ENCODE measurements around the gene L1CAM.

The L1CAM gene

DNA sequence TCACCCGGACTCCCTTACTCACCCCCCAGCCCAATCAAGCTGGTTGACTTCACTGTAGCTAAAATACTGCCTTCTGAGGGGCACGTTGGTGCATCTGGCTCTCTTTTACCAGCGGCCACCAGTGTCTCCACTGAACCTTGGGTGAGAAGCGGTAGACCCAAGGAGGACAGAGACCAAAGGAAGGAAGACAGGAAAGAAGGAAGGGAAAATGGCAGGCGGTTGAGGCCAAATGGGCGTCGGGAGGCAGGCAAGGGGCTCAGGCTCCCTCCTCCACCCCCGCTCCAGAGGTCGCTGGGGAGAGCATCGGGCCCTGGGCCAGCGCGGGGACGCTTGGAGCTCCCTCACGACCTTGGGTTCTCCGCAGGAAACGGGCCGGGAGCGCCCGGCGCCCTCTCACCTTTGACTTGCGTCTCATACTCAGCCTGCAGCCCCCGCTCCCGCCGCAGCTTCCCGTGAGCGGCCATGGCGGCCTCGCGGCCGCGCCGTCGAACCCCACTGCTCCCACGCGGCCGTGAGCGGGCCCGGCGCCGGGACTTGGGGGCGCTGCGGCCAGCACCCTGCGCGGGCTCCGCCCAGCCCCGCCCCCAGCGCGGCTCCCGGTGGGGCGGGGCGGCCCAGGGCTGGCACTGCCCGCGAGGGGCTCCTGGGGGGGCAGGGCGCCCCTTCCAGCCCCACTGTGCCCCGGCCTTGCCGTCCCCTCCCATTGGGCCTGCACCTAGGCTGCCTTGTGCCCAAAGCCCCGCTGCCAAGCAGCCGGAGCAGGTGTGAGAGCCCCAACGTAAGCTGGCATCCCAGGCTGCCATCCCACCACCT is 40.0 kb upstream of the L1CAM start, which contains the start of gene ARHGAP4:
Gene ARHGAP4, minus strand, starts transcription at position 526 of the 813 bp plus-strand sequence. Its CDS starts 62 bp downstream, at position 464.
- no peak for DNase-seq (ENCODE audit: low spot score)
- FAIRE-seq, result no peak

DNA sequence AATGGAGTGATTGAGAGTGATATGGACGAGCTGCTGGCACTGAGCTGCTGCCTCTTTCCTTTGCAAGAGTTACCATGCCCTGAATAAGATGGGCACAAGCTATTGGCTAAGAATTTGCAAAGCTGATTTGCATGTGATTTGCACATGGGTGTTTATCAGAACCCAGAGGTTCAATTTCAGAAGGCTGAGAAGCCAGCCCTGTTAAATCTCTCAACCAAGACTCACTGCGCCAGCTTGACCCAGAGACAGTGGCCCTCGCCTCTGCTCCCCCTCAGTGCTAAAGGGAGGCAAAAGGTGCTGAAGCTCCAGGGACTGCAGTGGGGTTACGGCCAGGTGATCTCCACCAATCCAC is 39.4 kb upstream of the L1CAM start:
- no peak for FAIRE-seq
- DNase-seq (ENCODE audit: low spot score), result no peak

DNA sequence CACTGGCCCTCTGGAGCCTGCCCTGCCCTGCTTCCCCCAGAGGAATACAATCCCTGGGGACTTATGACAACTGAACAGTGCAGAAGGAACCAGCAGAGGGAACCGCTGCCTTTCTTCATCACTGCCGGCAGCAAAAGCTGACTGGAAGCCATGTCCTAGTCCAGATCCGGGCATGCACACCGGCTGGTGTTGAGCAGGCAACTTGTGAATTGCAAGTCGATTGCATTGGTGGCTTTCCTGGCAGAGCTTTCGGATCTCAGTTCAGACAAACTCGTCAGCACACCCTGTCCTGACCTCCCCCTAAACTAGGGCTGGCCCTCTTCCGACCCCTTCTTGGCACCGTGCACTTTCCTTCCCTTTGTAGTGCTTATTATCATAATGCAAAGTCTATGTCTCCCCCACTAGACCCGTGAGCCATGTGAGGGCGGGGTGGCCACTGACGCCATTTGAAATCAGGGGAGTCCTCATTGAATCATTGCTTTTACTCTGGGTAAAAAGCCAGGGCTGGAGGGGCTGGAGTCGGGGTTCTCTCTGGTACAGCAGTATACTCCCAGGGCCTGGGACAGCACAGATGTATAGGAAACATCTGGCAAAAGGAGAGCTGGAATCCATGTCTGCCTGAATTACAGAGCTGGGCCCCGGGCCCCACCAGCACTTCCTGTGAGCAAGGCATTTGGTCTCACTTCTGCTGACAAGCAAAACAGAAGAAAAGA is 38.3 kb upstream of the L1CAM start:
- DNase-seq (ENCODE audit: low spot score), result no peak

DNA sequence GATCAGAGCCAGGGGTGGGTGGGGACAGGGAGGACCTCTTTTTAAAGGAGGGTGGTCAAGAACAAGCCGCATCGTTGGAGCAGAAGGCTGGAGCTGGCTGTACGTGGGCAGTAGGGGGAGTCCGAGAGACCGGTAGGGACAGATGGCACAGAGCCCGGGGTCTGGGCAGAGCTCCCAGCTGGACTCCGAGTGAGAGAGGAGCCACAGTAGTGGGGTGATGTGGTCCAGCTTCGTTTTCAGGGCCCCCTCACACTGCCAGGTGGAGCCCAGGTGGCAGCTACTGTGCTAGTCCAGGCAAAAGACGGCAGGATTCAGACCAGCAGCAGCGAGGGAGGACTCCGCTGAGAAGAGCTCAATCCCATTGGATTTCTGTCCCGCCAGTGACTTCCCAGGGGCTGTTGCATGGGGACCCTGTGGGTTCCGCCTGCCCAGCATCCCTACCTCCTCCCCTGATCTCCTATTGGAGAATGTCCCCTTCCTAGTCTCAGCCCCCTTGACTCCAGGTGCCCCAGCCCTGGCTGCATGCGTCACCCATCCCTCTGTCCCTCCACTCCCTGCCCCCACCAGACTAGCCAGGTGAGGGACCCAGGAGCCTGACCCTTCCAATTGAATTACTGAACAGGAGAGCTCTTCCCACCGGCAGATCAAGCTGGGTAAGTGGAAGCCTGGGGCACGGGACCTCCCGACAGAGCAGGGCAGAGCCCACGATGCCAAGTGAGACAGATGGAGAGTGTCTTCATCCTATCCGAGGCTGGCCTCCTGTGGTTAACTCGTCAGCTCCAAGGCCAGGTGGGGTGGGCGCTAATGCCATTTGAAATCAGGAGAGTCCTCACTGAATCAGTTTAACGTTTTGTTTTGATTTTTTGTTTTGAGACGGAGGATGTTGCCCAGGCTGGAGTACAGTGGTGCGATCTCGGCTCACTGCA is 37.2 kb upstream of the L1CAM start:
- DNase-seq (ENCODE audit: low spot score) (peak; percentile 64), FAIRE-seq (no peak)

More for the DNA sequence above, 38.3 kb upstream of the L1CAM start:
- FAIRE-seq, result no peak

DNA sequence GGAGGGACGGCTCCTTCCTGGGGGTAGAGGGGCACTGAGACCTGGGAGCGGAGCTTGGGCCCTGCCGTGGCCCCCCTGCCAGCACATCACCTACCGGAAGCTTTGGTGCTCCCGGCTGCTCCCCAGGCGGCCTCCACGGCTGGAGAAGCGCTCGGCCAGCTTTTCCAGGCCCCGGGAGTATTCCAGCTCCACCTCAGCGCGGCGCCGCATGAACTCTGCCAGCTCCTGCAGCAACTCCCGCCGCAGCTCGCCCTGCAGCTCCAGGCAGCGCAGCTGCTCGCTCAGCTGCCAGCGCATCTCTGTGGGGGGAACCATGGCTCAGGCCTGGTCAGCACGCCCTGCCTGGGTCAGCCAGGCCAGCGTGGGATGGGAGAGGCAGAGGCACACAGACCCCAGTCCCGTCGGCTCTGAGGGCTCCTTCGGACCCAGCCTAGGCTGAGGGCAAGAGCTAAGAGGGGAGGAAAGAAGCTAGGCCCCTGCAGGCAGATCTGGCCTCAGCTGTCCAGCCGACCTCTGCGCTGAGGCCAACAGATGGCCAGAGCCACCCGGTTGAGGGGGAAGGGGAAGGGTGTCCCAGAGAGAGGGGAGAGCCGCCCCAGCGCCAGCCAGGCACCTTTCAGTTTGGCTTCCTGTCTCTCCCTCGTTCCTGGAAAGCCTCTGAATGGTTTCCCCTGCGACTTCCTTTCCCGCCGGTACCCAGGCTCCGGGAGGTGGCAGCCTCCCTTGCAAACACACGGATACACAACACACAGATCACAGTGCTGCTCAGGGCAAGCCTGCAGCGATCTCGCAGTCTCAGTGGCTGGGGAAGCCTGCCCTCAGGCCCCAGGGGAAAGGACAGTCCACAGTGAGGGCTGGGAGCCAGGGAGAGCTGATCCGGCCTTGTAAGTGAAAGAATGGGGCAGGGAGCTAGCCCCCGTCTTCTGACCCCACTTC is 35.8 kb upstream of the L1CAM start:
- DNase-seq (ENCODE audit: low spot score), result no peak
- FAIRE-seq, result no peak

DNA sequence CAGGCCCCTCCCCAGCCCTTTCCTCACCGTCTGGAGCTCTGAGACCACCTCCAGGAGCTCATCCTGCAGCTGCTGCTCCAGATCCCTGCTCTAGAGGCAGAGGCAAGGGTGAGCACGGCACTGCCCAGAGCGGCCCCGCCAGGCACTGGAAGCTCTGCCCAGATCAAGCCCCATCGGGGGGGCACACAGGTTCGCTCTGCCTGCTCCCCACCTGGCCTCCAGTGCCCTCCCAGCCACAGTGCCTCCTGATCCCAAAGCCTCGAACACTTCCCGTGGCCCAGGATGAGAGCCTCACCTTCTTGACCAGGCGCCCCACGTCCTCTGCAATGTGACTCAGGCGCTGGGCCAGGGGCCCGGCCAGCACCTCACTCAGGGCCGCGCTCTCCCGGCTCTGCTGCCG is 35.1 kb upstream of the L1CAM start:
- FAIRE-seq, result no peak

DNA sequence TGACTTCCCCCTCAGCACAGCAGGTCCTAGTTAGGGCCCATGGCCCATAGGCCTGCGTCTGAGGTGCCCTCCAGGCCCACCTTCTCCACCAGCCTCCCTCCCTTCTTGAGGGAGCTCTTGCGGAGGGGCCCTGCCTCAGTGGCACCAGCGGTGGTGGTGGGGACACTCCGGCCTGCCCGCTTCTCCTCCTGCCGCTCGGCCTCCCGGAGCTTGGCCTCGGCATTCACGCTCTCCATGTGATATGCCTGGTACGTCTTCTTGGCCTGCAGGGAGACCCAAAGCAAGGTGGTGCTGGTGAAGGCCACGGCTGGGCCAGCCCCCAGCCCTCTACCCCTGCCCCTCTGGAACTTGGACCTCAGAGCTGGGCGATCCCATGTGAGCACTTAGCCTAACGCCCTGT is 34.6 kb upstream of the L1CAM start:
- FAIRE-seq, result no peak
- DNase-seq (ENCODE audit: low spot score), result no peak

More for the DNA sequence above, 35.1 kb upstream of the L1CAM start:
- DNase-seq (ENCODE audit: low spot score), result no peak

DNA sequence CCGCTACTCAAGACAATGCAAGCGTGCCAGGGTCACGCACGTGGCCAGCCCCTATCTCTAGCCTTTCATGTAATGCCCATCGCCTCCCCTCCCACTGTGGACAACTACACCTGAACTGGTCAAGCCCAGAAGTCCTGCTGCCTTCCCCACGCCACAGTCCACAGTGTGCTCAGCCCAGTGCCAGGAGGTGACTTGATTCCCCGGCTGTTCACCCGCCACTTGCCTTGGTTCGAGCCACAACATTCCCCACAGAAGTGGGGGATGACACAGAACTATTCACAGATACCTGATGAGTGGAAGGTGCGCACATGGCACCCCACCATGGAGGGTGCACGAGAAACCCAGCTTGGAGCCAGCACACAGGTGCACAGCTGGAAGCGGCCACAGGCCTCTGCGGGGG is 33.3 kb upstream of the L1CAM start:
- FAIRE-seq, result peak; percentile 35
- DNase-seq (ENCODE audit: low spot score), result no peak

DNA sequence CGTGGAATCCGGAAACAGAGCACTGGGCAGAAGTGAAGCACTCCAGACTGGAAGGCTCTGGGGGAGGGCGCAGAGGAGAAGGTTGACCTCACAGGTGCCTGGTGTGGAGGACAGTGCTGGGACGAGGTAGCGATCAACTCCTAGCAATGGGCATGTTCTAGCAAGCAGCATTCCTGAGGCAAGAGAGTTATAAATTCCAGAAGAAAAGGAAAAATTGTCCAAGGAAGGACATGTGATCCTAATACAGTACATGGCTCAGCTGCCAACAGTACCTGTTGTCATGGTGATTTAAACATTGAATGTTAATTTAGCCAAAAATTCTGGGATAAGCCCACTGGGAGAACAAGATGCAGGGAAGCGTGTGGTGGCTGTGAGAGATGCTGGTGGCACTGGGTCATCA is 31.9 kb upstream of the L1CAM start:
- no peak for FAIRE-seq
- DNase-seq (ENCODE audit: low spot score), result no peak

DNA sequence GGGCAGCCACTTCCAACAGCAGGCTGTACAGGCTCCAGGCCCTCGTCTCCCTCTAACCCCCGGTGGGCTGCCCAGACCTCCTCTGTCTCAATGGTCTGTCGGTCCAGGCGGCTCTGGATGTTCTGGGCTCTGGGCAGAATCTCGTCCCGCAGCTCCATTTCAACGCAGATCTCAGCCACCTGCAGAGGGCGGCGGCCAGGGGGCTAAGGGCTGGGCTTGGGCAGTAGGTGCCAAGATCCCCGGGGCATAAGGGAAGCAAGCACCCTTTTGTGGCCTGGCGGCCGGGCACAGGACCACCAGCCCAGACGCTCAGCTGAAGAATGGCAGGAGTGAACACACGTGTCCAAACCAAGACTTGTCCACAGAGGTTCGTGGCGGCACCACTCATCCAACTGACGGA is 27.7 kb upstream of the L1CAM start:
- FAIRE-seq (no peak), DNase-seq (ENCODE audit: low spot score) (no peak)

DNA sequence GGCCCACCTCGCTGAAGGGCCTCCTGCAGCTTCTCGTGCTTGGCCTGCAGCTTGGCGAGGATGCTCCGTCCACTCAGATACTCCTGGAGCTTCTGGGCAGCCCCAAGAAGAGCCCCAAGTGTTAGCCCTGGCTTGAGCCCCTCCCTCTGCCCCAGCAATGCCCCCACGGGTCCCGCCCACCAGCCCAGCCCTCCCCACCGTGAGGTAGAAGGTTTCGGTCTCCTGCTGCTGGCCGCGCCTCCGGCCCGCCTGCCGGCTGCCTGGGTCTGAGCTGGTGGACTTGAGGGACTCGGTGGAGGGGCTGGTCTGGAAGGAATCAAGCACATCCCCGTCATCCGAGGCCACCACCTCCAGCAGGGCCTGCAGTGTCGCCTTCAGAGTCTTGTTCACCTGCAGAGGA is 27.2 kb upstream of the L1CAM start:
- FAIRE-seq (no peak), DNase-seq (ENCODE audit: low spot score) (no peak)

DNA sequence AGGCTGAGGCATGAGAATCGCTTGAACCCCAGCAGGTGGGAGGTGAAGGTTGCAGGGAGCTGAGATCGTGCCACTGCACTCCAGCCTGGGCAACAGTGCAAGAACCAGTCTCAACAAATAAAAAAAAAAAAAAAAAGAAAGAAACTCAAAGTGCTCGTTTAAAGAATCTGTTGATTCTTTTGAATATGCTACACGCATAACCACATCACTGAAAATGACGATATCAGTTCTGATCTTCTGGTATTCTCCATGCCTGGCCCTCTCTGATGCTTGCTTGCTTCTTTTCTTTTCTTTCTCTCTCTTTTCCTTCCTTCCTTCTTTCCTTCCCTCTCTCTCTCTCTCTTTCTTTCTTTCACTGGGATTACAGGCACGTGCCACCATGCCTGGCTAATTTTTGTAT is 25.8 kb upstream of the L1CAM start:
- DNase-seq (ENCODE audit: low spot score), result no peak
- FAIRE-seq, result no peak

DNA sequence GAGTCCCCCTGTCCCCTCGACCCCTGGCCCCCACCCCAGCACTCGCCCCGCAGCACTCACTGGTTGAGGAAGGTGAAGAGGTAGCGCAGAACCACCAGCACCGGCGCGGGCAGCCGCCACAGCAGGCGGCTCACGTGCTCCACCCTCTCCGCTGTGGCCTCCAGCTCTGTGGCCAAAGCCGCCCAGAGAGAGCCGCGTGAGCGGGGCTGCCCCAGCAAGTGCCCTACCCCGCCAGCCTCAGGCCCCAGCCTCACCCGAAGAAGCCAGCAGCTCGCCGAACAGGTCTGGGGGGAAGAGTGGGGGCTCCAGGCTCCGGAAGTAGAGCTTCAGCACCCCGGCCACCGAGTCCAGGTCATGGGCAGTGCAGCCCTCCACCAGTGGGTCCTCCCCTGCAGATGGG is 24.5 kb upstream of the L1CAM start:
- FAIRE-seq (no peak), DNase-seq (ENCODE audit: low spot score) (no peak)

DNA sequence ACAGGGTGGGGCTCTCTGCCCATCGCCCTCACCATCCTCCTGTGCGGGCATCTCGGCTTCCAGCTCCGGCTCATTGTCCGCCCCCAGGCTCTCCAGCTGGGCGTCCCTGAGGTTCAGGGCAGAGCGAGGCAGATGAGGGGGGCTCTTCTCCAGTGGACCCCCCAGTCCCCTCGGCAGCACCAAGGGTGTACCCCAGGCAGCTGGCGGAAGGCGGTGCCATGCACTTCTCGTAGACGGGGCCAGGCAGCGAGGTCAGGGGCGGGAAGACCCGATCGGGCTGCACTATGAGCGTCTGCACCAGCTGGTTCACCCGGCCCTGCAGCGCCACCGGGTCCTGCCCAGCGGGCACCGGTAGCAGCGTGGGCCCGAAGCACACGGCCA is 24.0 kb upstream of the L1CAM start:
- no peak for FAIRE-seq
- DNase-seq (ENCODE audit: low spot score), result no peak

DNA sequence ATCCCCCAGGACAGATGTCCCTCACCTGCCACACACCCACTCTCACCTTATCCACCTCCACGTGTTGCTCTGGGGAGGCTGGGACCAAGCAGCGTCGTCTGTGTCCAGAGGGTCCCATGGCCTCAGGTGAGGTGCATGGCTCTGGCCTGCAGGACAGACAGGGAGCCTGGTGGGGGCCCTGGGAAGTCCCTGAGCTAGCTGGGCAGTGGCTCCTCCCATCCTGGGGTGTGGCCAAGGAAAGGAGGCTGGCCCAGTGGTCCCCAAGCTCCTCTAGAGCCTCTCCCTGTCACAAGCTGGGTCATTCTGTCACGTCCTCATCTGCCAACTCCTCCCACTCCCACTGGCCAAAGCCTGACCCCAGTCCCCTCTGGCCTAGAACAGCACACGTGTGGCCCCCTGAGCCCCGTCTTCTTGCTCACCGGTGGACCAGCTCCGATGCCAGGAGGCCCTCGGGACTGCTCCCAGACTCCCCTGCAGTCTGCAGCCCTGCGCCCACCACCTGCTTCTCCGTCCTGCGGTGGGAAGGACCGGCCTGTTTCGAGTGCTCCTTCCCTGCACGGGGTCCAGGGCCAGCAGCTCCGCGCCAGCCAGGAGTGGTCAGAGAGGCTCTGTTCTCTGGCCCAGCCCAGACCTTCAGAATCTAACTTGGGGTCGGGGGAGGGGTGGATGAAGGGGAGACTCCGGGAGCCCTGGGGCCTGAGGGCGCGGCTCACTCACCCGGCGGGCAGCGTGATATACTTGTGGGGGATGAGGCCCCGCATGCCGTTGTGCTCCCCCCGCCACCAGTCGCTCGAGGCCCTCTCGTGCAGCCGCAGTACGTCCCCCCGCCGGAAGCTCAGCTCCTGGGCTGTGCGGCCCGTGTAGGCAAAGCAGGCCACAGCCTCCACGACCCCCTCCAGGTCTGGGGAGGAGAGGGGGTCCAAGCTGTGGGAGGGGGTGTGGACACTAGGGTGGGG is 23.3 kb upstream of the L1CAM start:
- DNase-seq (ENCODE audit: low spot score) (no peak), FAIRE-seq (no peak)

DNA sequence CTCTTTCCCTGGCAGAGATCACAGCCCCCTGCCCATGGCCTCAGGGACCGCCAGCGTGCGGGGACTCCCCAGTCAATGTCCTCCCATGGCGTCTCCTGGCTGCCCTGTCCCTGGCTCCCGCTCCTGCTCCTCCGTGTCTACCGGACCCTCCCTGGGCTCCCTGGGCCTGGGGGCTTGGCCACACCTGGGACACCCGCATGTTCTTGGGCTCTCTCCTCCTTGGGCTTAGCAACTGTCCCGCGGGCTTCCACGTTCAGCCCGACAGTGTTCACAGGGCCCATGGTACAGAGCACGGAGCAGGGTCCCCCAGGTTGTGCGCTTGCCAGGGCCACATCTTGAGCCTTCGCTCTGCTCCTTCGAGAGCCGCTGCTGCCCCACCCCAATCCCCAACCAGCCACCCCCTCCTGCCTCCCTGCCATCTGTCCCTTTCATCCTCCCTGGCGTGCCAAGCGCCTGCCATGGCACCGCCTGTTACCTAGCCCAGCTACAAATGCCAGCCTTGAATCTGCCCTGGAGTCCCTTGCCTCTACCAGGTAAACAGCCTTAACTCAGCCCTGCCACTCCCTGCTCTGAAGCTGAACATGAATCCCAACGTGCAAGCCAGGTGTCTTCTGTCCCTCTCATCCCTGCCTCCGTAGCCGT is 22.4 kb upstream of the L1CAM start:
- FAIRE-seq (no peak), DNase-seq (ENCODE audit: low spot score) (no peak)

DNA sequence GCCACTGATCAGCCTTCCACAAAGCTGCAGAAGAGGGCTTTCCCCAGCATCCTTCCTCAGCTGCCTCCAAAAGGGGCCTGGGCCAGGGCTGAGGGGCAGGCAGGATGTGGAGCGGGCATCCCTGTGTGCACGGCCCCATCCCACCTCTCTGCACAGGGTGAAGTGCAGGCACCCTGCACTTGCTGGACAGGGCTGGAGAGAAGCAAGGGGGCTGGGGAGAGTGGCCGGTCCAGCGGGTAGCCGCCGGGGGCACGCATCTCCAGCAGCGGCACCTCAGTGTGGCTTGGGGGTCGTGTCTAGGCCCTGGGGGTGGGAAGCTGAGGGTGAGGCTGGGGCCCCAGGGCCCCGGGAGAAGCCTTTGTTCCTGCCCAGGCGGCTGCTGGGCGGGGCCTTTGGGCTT is 21.5 kb upstream of the L1CAM start:
- FAIRE-seq (no peak), DNase-seq (ENCODE audit: low spot score) (no peak)

DNA sequence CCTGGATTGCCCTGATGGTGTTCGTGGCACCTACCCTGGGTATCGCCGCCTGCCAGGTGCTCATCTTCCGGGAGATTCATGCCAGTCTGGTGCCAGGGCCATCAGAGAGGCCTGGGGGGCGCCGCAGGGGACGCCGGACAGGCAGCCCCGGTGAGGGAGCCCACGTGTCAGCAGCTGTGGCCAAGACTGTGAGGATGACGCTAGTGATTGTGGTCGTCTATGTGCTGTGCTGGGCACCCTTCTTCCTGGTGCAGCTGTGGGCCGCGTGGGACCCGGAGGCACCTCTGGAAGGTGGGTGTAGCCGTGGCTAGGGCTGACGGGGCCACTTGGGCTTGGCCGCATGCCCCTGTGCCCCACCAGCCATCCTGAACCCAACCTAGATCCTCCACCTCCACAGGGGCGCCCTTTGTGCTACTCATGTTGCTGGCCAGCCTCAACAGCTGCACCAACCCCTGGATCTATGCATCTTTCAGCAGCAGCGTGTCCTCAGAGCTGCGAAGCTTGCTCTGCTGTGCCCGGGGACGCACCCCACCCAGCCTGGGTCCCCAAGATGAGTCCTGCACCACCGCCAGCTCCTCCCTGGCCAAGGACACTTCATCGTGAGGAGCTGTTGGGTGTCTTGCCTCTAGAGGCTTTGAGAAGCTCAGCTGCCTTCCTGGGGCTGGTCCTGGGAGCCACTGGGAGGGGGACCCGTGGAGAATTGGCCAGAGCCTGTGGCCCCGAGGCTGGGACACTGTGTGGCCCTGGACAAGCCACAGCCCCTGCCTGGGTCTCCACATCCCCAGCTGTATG is 20.3 kb upstream of the L1CAM start:
- no peak for DNase-seq (ENCODE audit: low spot score)
- no peak for FAIRE-seq

All from urothelium cell line (cell line).